PFSK-1 (cell line): ENCODE measurements around the gene KRTAP13-4.

ENCODE experiments used
- FOXP2 ChIP-seq: optimal IDR thresholded peaks from 2 replicates; pipeline ENCODE3; 2011; ENCODE audit warnings: borderline replicate concordance, control low read depth, inconsistent platforms; ENCODE audit not compliant: insufficient read depth; ENCODE audit errors: extremely low read length, extremely low read depth
- POLR2AphosphoS5 ChIP-seq: IDR thresholded peaks from 2 replicates; pipeline ENCODE4 v1.6.1; 2012; ENCODE audit warnings: low read depth, mild to moderate bottlenecking, control low read depth, low read length, moderate library complexity
- SIN3A ChIP-seq: IDR thresholded peaks from 2 replicates; pipeline ENCODE4 v1.6.1; 2012; ENCODE audit warnings: mild to moderate bottlenecking, low read length, moderate library complexity, borderline replicate concordance; ENCODE audit not compliant: insufficient read depth
- TAF1 ChIP-seq: IDR thresholded peaks from 2 replicates; pipeline ENCODE4 v1.6.1; 2012; ENCODE audit warnings: low read length, control low read depth, borderline replicate concordance; ENCODE audit not compliant: insufficient read depth
- TF ChIP-seq, protein P1 (sequence below), 2 experiments: IDR thresholded peaks; 2 replicates each; pipeline versions ENCODE4 v1.6.1 to v1.8.0; 2011 to 2012; ENCODE audit warnings: low read depth in 2 of 2, low read length in 2 of 2, control low read depth in 1 of 2, inconsistent platforms in 1 of 2, mild to moderate bottlenecking in 1 of 2, moderate library complexity in 1 of 2; ENCODE audit not compliant: insufficient read depth in 1 of 2

DNA sequence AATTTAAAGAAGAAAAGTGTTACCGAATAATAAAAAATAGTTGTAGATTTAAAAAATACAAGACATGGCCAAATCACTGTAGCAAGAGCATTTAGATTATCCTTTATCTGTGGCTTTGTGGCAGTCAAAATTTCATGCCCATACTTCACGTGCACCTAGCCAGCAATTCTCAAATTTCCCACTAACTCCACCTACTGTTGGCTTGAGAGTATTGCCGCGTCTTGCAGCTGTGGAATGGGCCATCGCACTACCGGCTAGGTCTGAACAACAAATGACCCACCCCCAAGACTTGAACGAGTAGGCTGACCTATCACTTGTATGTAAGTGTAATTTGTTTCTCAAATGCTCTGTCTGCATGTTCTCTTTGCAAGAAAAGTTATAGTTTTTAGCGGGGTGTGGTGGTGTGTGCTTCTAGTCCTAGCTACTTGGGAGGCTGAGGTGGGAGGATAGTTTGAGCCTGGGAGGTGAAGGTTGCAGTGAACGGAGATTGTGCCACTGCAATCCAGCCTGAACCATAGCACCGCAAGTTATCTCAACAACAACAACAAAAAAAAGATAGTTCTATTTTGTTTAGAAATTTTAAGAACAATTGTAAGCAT is 4.1 kb downstream of the KRTAP13-4 start:
- TF ChIP-seq POLR2AphosphoS5 (no peak), SIN3A (no peak), TAF1 (no peak), FOXP2 (no peak)
- TF ChIP-seq, protein P1, sequence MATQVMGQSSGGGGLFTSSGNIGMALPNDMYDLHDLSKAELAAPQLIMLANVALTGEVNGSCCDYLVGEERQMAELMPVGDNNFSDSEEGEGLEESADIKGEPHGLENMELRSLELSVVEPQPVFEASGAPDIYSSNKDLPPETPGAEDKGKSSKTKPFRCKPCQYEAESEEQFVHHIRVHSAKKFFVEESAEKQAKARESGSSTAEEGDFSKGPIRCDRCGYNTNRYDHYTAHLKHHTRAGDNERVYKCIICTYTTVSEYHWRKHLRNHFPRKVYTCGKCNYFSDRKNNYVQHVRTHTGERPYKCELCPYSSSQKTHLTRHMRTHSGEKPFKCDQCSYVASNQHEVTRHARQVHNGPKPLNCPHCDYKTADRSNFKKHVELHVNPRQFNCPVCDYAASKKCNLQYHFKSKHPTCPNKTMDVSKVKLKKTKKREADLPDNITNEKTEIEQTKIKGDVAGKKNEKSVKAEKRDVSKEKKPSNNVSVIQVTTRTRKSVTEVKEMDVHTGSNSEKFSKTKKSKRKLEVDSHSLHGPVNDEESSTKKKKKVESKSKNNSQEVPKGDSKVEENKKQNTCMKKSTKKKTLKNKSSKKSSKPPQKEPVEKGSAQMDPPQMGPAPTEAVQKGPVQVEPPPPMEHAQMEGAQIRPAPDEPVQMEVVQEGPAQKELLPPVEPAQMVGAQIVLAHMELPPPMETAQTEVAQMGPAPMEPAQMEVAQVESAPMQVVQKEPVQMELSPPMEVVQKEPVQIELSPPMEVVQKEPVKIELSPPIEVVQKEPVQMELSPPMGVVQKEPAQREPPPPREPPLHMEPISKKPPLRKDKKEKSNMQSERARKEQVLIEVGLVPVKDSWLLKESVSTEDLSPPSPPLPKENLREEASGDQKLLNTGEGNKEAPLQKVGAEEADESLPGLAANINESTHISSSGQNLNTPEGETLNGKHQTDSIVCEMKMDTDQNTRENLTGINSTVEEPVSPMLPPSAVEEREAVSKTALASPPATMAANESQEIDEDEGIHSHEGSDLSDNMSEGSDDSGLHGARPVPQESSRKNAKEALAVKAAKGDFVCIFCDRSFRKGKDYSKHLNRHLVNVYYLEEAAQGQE (IDR thresholded peaks at IDR 0.05; ENCODE audit: insufficient read depth in 1 of 2, low read depth in 2 of 2, low read length in 2 of 2), result no peak
